K562 (cell line): ENCODE data around the gene TRMT1. TPM values are rescaled to one million over a fixed set of nuclear protein-coding genes. Genes with fewer than 3 reads are reported as not detected.

Source experiments
- CTBP1 ChIP-seq: fragments of 450-650 bp; IDR thresholded peaks from 2 replicates; pipeline ENCODE4 v1.6.1; 2016; ENCODE audit warnings: borderline replicate concordance
- ELF2 ChIP-seq: fragments of 250-450 bp; sonication (Bioruptor Pico); IDR thresholded peaks from 2 replicates; pipeline ENCODE4 v1.5.0; 2021; ENCODE audit warnings: mild to moderate bottlenecking
- KLF13 ChIP-seq: fragments of 450-650 bp; IDR thresholded peaks from 2 replicates; pipeline ENCODE4 v1.6.1; 2016; ENCODE audit warnings: missing genetic modification characterization, low read depth, mild to moderate bottlenecking, missing compliant biosample characterization, moderate library complexity, borderline replicate concordance
- MAZ ChIP-seq, 2 experiments: fragments of 450-650 bp in 1 of 2; sonication (generic) in 1 of 2; formaldehyde crosslinking; IDR thresholded peaks in 1 of 2; conservative IDR thresholded peaks in 1 of 2; 2 replicates each; pipeline versions ENCODE4 v1.4.0 to v1.5.0; 2020; ENCODE audit warnings: mild to moderate bottlenecking in 1 of 2, missing genetic modification reagents in 1 of 2
- MYC ChIP-seq, 2 experiments: fragments of 250-450 bp in 1 of 2; sonication (Bioruptor Pico) in 1 of 2; IDR thresholded peaks; 2 replicates each; pipeline versions ENCODE4 v1.5.1 to v1.6.1; 2012 to 2021; ENCODE audit warnings: low read depth in 2 of 2, borderline replicate concordance in 1 of 2, improper control_type of control experiment in 1 of 2, low read length in 1 of 2, mild to moderate bottlenecking in 1 of 2, moderate library complexity in 1 of 2
- NFIC ChIP-seq: fragments of 450-650 bp; IDR thresholded peaks from 2 replicates; pipeline ENCODE4 v1.6.1; 2017; ENCODE audit warnings: mild to moderate bottlenecking, inconsistent platforms
- POLR2A ChIP-seq: fragments of 450-650 bp; conservative IDR thresholded peaks from 2 replicates; pipeline ENCODE4 v1.6.1; 2016
- POLR2G ChIP-seq: fragments of 200-400 bp; formaldehyde crosslinking; IDR thresholded peaks from 2 replicates; pipeline ENCODE4 v1.6.1; 2017; ENCODE audit warnings: low read depth, mild to moderate bottlenecking, antibody characterized with exemption, low read length, moderate library complexity
- RCOR1 ChIP-seq, 2 experiments: IDR thresholded peaks; 2 replicates each; pipeline ENCODE4 v1.6.1; 2012; ENCODE audit warnings: low read depth in 2 of 2, low read length in 2 of 2, borderline replicate concordance in 1 of 2, improper control_type of control experiment in 1 of 2
- SMAD1 ChIP-seq: fragments of 150-350 bp; IDR thresholded peaks from 2 replicates; pipeline ENCODE4 v1.6.1; 2014; ENCODE audit warnings: low read length, low read depth; ENCODE audit not compliant: partially characterized antibody
- SMC3 ChIP-seq: conservative IDR thresholded peaks from 2 replicates; pipeline ENCODE4 v1.6.1; 2011; ENCODE audit warnings: low read depth, low read length, improper control_type of control experiment; ENCODE audit not compliant: insufficient read depth
- SRF ChIP-seq, 2 experiments: fragments of 250-450, 450-650 bp in 1 of 2; sonication (Bioruptor Pico) in 1 of 2; sonication (generic) in 1 of 2; formaldehyde crosslinking; IDR thresholded peaks; 2 replicates each; pipeline versions ENCODE4 v1.5.0 to v1.5.1; 2020 to 2022; ENCODE audit warnings: mild to moderate bottlenecking in 1 of 2, missing genetic modification reagents in 1 of 2
- YY1 ChIP-seq, 3 experiments: IDR thresholded peaks; 2 replicates each; pipeline ENCODE4 v1.6.1; 2011; ENCODE audit warnings: low read length in 2 of 3, mild to moderate bottlenecking in 2 of 3, moderate library complexity in 2 of 3, borderline replicate concordance in 1 of 3, control low read depth in 1 of 3, low read depth in 1 of 3; ENCODE audit not compliant: insufficient read depth in 3 of 3, insufficient replicate concordance in 2 of 3, control insufficient read depth in 1 of 3, insufficient read length in 1 of 3; ENCODE audit errors: extremely low read depth in 1 of 3
- ZNF551 ChIP-seq: fragments of 250-450 bp; sonication (Bioruptor Pico); IDR thresholded peaks from 2 replicates; pipeline ENCODE4 v1.5.0; 2021; ENCODE audit warnings: mild to moderate bottlenecking, moderate library complexity
- polyA plus RNA-seq, 8 experiments: library from polyadenylated mRNA; depleted of rRNA in 4 of 8; stranded (reverse) in 5 of 8; unstranded in 3 of 8; fragments of >200 nt; fragmentation: Nextera tagmentation in 2 of 8; fragmentation: Illumina TruSeq in 1 of 8; extraction: Ambion mirVana in 2 of 8; extraction: Trizol in 1 of 8; gene quantifications; 2 replicates each; pipeline versions ENCODE4 v1.2.1 to v1.2.3, GENCODE V29; 2011 to 2014; ENCODE audit warnings: inconsistent platforms in 1 of 8, missing spikeins in 1 of 8
- total RNA-seq, 7 experiments: library from RNA; depleted of rRNA in 6 of 7; stranded (reverse); fragments of >200 nt in 6 of 7; fragmentation: Illumina TruSeq in 2 of 7; extraction: Trizol in 2 of 7; gene quantifications; 2 replicates each; pipeline versions ENCODE4 v1.2.1 to v1.2.3, GENCODE V29; 2011 to 2021; ENCODE audit warnings: low replicate concordance in 1 of 7
- TF ChIP-seq, protein P1 (sequence below), 2 experiments: fragments of 450-650 bp; conservative IDR thresholded peaks; 2 replicates each; pipeline ENCODE4 v1.6.1; 2017; ENCODE audit warnings: mild to moderate bottlenecking in 2 of 2, moderate library complexity in 2 of 2
- TF ChIP-seq, protein P2 (sequence below), 3 experiments: IDR thresholded peaks in 2 of 3; conservative IDR thresholded peaks in 1 of 3; 2 replicates each; pipeline ENCODE4 v1.5.1; 2011 to 2012; ENCODE audit warnings: low read length in 3 of 3, mild to moderate bottlenecking in 3 of 3, control low read depth in 2 of 3, improper control_type of control experiment in 1 of 3, inconsistent platforms in 1 of 3, low read depth in 1 of 3, mixed read lengths in 1 of 3, moderate library complexity in 1 of 3; ENCODE audit not compliant: insufficient read depth in 2 of 3
- TF ChIP-seq, protein P3 (sequence below): fragments of 200-800 bp; sonication (Bioruptor generic); IDR thresholded peaks from 2 replicates; pipeline ENCODE4 v1.6.1; 2017; ENCODE audit warnings: missing genetic modification characterization, missing compliant biosample characterization

Gene TRMT1
- total and polyA plus RNA-seq, 9 of the 15 experiments (the other 6 are each of a cell fraction or from before 2014, with no cell fraction given), result 5.8 to 158 (median 54.3) TPM

DNA sequence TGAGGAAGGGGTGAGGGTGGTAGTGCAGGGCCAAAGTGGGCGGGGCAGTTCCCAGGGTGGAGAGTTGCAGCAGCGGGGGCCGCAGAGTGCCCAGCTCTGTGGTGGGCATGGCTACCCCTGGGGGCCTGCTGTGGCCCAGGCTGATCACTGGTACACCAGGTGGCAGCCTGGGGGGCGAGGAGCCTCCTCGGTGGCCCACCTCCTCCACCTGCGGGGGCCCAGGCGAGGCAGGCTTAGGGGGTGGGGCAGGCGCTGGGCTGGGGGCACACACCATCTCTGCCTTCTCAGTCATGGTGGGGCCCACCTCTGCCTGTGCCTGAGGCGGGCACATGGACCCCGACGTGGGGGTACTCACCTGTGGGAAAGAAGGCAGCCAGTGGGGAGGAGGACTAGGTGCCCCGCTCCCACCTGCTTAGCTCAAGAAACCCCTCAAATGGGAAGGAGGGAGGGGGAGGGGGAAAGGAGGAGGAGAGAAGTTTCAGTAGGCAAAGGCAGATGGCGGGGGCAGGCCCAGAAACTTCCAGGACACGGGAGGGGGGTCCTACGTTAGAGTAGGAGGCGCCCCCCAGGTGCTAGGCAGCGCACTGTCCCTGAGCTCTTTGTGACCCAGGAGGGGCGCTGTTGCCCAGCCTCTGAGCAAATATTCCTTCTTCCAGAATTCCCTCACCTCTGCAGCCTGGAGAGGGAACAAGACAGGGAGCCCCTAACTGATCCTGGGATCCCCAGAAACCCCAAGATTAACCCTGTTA, 15.5 kb downstream of the TRMT1 start (continued):
- TF ChIP-seq MAZ (CRISPR knock-in tag; conservative IDR thresholded peaks at IDR 0.05 in 1 of 2, IDR thresholded peaks at IDR 0.05 in 1 of 2) (peak in 1 of 2 experiments; percentile 62; a peak in 2 of 4 replicates), KLF13 (tag) (0 out of 2 replicates have a peak, but pooled peaks have one; percentile 31), ELF2 (CRISPR knock-in tag) (peak; percentile 56; the same call in 1 of the 2 replicates), NFIC (peak; percentile 70; the same call in 1 of the 2 replicates), SMAD1 (no peak), SMC3 (0 out of 2 replicates have a peak, but pooled peaks have one; percentile 19), SRF (CRISPR knock-in tag; IDR thresholded peaks at IDR 0.05) (peak in 1 of 2 experiments; percentile 38; a peak in 1 of 4 replicates), POLR2G (peak; percentile 72; the same call in 1 of the 2 replicates), YY1 (IDR thresholded peaks at IDR 0.05; ENCODE audit: borderline replicate concordance in 1 of 3, control insufficient read depth in 1 of 3, extremely low read depth in 1 of 3, insufficient read depth in 3 of 3, insufficient read length in 1 of 3, insufficient replicate concordance in 2 of 3, low read depth in 1 of 3, low read length in 2 of 3) (peak in 1 of 3 experiments; percentile 11), POLR2A (peak; percentile 31; the same call in 1 of the 2 replicates), RCOR1 (IDR thresholded peaks at IDR 0.05; ENCODE audit: borderline replicate concordance in 1 of 2, low read depth in 2 of 2, low read length in 2 of 2) (0 out of 4 replicates have a peak, but pooled peaks of 1 of the 2 experiments have one; percentile 38), ZNF551 (CRISPR knock-in tag) (no peak), CTBP1 (peak; percentile 20; the same call in 1 of the 2 replicates), MYC (IDR thresholded peaks at IDR 0.05; ENCODE audit: low read depth, low read length) (peak; percentile 53; the same call in 1 of the 2 replicates), MYC (CRISPR knock-in tag; IDR thresholded peaks at IDR 0.05; ENCODE audit: borderline replicate concordance, low read depth) (no peak)
- TF ChIP-seq, protein P1, sequence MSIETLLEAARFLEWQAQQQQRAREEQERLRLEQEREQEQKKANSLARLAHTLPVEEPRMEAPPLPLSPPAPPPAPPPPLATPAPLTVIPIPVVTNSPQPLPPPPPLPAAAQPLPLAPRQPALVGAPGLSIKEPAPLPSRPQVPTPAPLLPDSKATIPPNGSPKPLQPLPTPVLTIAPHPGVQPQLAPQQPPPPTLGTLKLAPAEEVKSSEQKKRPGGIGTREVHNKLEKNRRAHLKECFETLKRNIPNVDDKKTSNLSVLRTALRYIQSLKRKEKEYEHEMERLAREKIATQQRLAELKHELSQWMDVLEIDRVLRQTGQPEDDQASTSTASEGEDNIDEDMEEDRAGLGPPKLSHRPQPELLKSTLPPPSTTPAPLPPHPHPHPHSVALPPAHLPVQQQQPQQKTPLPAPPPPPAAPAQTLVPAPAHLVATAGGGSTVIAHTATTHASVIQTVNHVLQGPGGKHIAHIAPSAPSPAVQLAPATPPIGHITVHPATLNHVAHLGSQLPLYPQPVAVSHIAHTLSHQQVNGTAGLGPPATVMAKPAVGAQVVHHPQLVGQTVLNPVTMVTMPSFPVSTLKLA (conservative IDR thresholded peaks at IDR 0.05), result 0 out of 4 replicates have a peak, but pooled peaks of 1 of the 2 experiments have one; percentile 23
- TF ChIP-seq, protein P2, sequence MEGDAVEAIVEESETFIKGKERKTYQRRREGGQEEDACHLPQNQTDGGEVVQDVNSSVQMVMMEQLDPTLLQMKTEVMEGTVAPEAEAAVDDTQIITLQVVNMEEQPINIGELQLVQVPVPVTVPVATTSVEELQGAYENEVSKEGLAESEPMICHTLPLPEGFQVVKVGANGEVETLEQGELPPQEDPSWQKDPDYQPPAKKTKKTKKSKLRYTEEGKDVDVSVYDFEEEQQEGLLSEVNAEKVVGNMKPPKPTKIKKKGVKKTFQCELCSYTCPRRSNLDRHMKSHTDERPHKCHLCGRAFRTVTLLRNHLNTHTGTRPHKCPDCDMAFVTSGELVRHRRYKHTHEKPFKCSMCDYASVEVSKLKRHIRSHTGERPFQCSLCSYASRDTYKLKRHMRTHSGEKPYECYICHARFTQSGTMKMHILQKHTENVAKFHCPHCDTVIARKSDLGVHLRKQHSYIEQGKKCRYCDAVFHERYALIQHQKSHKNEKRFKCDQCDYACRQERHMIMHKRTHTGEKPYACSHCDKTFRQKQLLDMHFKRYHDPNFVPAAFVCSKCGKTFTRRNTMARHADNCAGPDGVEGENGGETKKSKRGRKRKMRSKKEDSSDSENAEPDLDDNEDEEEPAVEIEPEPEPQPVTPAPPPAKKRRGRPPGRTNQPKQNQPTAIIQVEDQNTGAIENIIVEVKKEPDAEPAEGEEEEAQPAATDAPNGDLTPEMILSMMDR (IDR thresholded peaks at IDR 0.05 in 2 of 3, conservative IDR thresholded peaks at IDR 0.05 in 1 of 3; ENCODE audit: insufficient read depth in 2 of 3, low read depth in 1 of 3, low read length in 3 of 3), result peak; percentile 84 to 97 (median 94)
- TF ChIP-seq, protein P3, sequence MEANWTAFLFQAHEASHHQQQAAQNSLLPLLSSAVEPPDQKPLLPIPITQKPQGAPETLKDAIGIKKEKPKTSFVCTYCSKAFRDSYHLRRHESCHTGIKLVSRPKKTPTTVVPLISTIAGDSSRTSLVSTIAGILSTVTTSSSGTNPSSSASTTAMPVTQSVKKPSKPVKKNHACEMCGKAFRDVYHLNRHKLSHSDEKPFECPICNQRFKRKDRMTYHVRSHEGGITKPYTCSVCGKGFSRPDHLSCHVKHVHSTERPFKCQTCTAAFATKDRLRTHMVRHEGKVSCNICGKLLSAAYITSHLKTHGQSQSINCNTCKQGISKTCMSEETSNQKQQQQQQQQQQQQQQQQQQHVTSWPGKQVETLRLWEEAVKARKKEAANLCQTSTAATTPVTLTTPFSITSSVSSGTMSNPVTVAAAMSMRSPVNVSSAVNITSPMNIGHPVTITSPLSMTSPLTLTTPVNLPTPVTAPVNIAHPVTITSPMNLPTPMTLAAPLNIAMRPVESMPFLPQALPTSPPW, result peak; percentile 65; the same call in 1 of the 2 replicates
